ENCODE data around the gene PDCD1LG2.

Gene PDCD1LG2

GRCh38 chr9:5531101-5531882 is 21.0 kb downstream of the PDCD1LG2 start:
- no peak for DNase-seq (ENCODE audit: low read depth in 2 of 2)

GRCh38 chr9:5532306-5532705 is 22.0 kb downstream of the PDCD1LG2 start:
- DNase-seq (ENCODE audit: low read depth in 2 of 2) = no peak

GRCh38 chr9:5532790-5533189 is 22.5 kb downstream of the PDCD1LG2 start:
- DNase-seq (ENCODE audit: low read depth in 2 of 2) = no peak

GRCh38 chr9:5536684-5537083 is 26.4 kb downstream of the PDCD1LG2 start:
- DNase-seq (ENCODE audit: low read depth in 2 of 2) = no peak

GRCh38 chr9:5543875-5544702 is 33.8 kb downstream of the PDCD1LG2 start:
- no peak for DNase-seq (ENCODE audit: low read depth in 2 of 2)

- no peak for DNase-seq (ENCODE audit: low read depth in 2 of 2)
Measured at GRCh38 chr9:5549658-5550650, 39.6 kb downstream of the PDCD1LG2 start.

GRCh38 chr9:5551368-5552150 is 41.2 kb downstream of the PDCD1LG2 start:
- no peak for DNase-seq (ENCODE audit: low read depth in 2 of 2)

GRCh38 chr9:5552301-5552700 is 42.0 kb downstream of the PDCD1LG2 start:
- no peak for DNase-seq (ENCODE audit: low read depth in 2 of 2)

- no peak for DNase-seq (ENCODE audit: low read depth in 2 of 2)
Measured at GRCh38 chr9:5553211-5553610, 42.9 kb downstream of the PDCD1LG2 start.

GRCh38 chr9:5554254-5554653 is 43.9 kb downstream of the PDCD1LG2 start:
- DNase-seq (ENCODE audit: low read depth in 2 of 2) = no peak

- DNase-seq (ENCODE audit: low read depth in 2 of 2) = no peak
Measured at GRCh38 chr9:5556101-5556705, 45.9 kb downstream of the PDCD1LG2 start.

GRCh38 chr9:5557606-5558587 is 47.6 kb downstream of the PDCD1LG2 start:
- no peak for DNase-seq (ENCODE audit: low read depth in 2 of 2)

- DNase-seq (ENCODE audit: low read depth in 2 of 2) = no peak
Measured at GRCh38 chr9:5559659-5560058, 49.3 kb downstream of the PDCD1LG2 start.

GRCh38 chr9:5560443-5561100 is 50.2 kb downstream of the PDCD1LG2 start:
- DNase-seq (ENCODE audit: low read depth in 2 of 2) = no peak

- DNase-seq (ENCODE audit: low read depth in 2 of 2) = no peak
Measured at GRCh38 chr9:5561828-5562488, 51.6 kb downstream of the PDCD1LG2 start.

- DNase-seq (ENCODE audit: low read depth in 2 of 2) = no peak
Measured at GRCh38 chr9:5562806-5563416, 52.6 kb downstream of the PDCD1LG2 start.

GRCh38 chr9:5563417-5563815 is 53.1 kb downstream of the PDCD1LG2 start:
- DNase-seq (ENCODE audit: low read depth in 2 of 2) = no peak

- no peak for DNase-seq (ENCODE audit: low read depth in 2 of 2)
Measured at GRCh38 chr9:5563886-5564285, 53.6 kb downstream of the PDCD1LG2 start.
